GM21717 (cell line): ENCODE measurements around the gene SLC6A7.

ENCODE experiments used
- ATAC-seq: cut with Tn5 transposase; IDR thresholded peaks from one replicate; pipeline ENCODE4 v1.9.1; 2021; ENCODE audit warnings: mild to moderate bottlenecking, moderate library complexity; ENCODE audit not compliant: unreplicated experiment

SLC6A7 gene

GRCh38 chr5:150172556-150172955, 17.3 kb upstream of the SLC6A7 start:
- no peak for ATAC-seq

GRCh38 chr5:150173161-150173560, 16.7 kb upstream of the SLC6A7 start:
- no peak for ATAC-seq

GRCh38 chr5:150174285-150174684, 15.6 kb upstream of the SLC6A7 start:
- ATAC-seq: no peak

DNA sequence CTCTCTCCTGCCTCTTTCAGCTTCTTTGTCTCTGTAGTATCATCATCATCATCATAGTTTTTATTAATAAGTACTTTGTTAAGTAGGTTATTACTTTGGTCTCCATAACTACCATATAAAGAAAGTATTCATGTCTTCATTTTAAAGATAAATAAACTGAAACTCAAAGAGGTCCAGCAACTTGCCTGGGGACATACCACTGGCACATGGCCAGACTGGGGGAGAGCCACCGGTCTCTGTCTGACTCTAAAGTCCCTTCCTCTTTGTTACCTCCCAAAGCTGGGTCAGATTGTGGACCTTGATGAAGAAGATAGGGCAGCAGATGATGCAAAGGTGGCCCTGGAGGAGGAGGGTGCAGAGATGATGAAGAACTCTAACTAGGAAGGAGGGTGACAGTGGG, 14.8 kb upstream of the SLC6A7 start:
- ATAC-seq: no peak

GRCh38 chr5:150175536-150175935, 14.3 kb upstream of the SLC6A7 start:
- ATAC-seq: no peak

GRCh38 chr5:150176745-150177477, 13.0 kb upstream of the SLC6A7 start:
- ATAC-seq: no peak

GRCh38 chr5:150177721-150178120, 12.1 kb upstream of the SLC6A7 start:
- ATAC-seq: no peak

DNA sequence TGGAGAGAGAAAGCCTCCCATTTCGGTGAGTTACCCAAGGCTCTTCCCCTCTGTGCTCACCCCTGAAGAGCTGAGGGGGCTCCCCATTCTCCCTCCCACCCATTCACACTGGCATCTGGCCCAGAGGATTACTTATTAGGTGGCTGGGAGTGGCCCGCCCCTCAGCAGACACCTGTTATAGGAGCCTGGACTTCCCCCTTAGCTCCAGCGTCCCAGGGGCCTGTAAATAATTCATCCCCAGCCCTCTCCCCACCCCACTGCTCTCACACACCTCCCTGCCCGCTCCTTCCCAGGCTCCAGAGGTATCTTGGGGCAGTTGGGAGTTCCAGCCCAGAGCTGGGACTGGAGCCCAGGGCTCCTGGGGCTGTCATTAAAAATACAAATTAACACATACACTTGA, 11.6 kb upstream of the SLC6A7 start:
- ATAC-seq: no peak

DNA sequence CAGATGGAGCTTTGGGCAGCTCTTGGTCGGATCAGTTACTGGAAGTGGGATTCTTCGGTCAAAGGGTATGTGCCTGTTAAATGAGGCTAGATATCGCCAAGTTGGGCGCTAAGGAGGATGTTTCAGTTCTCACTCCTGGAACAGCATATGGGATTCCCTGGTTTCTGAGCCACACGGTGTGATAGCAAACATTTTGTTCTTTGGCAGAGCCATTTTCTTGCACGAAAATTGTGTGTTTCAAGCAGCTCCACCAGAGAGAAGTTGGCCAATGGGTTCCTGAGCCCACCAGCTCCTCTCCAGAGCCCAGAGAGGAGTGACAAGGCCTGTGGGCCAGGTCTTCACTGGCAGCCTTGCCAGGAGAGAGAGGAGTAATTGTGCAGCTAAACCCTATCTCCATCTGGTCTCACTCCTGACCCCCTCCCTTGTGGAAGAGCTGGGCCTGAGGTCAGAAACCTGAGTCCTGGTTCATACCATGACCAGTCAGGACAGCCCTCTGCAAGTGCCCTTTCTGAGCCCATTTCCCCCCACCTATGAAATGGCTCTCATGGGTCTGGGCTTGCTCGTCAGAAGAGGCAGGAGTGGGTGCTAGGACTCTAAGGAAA, 10.7 kb upstream of the SLC6A7 start:
- no peak for ATAC-seq

GRCh38 chr5:150180241-150181026, 9.4 kb upstream of the SLC6A7 start:
- no peak for ATAC-seq

DNA sequence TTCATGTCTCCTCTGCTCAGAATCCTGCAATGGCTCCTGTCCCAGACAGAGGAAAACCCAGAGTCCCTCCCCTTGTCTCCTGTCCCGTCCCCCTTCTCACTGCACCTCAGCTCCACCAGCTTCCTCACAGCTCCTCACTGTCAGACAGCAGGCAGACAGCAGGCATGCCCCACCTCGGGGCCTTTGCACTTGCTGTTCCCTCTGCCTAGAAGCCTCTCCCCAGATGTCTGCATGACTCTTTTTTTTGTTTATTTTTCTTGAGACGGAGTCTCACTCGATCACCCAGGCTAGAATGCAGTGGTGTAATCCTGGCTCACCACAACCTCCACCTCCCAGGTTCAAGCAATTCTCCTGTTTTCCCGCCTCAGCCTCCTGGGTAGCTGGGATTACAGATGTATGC, 8.8 kb upstream of the SLC6A7 start:
- no peak for ATAC-seq

DNA sequence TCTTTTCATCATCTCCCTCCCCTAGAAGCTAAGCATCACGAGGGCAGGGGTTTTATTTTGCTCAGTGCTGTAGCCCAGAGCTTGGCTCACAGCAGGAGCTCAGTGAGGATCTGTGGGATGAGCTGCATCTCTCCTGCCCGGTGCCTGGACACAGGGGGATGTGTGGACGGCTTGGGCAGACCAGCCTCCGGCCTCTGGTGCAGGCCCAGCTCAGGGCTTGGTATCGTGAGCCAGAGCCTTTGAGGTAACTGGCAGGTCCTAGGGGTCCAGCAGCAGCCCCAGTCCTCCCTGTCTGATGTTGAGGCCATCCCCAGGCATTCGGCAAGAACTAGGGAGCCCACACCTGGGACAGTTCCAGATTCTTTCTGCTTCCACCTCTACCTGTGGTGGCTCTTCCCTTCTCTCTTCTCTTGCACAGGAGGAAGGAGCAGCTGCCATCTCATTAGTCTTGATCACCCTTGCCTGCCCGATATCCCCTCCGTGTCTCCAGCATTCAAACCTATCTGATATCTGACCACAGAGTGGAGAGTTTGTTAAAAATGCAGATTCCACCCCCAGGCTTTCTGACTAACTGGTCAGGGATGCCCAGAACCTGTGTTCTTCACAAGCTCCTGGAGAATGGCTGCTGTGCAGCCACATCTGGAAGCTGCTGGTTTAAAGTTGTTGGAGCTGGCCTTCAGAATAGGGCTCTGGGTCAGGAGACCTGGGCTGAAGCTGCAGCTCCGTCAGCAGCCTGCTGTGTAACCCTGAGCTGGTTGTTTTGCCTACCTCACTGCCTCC, 7.9 kb upstream of the SLC6A7 start:
- ATAC-seq: no peak

DNA sequence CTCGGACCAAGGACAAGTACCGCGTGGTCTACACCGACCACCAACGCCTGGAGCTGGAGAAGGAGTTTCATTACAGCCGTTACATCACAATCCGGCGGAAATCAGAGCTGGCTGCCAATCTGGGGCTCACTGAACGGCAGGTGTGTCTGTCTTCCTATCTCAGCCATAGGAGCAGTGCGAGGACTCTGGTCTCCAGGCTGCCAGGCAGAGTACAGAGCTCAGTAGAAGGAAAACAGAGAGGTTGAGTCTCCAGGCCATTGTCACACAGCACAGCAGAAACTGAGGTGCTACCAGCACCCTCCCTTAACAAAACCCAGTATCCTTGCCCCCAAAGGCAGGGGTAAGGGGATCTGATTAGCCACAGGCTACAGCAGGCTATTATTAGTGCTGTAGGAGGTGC, 7.1 kb upstream of the SLC6A7 start:
- ATAC-seq: no peak

GRCh38 chr5:150183436-150183835, 6.4 kb upstream of the SLC6A7 start:
- ATAC-seq: no peak

DNA sequence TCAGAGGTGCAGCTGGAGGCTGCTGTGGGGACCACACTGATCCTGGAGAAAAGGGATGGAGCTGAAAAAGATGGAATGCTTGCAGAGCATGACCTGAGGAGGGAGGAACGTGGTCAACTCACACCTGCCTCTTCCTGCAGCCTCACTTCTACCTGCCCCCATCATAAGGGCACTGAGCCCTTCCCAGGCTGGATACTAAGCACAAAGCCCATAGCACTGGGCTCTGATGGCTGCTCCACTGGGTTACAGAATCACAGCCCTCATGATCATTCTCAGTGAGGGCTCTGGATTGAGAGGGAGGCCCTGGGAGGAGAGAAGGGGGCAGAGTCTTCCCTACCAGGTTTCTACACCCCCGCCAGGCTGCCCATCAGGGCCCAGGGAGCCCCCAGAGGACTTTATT, 5.9 kb upstream of the SLC6A7 start:
- no peak for ATAC-seq

DNA sequence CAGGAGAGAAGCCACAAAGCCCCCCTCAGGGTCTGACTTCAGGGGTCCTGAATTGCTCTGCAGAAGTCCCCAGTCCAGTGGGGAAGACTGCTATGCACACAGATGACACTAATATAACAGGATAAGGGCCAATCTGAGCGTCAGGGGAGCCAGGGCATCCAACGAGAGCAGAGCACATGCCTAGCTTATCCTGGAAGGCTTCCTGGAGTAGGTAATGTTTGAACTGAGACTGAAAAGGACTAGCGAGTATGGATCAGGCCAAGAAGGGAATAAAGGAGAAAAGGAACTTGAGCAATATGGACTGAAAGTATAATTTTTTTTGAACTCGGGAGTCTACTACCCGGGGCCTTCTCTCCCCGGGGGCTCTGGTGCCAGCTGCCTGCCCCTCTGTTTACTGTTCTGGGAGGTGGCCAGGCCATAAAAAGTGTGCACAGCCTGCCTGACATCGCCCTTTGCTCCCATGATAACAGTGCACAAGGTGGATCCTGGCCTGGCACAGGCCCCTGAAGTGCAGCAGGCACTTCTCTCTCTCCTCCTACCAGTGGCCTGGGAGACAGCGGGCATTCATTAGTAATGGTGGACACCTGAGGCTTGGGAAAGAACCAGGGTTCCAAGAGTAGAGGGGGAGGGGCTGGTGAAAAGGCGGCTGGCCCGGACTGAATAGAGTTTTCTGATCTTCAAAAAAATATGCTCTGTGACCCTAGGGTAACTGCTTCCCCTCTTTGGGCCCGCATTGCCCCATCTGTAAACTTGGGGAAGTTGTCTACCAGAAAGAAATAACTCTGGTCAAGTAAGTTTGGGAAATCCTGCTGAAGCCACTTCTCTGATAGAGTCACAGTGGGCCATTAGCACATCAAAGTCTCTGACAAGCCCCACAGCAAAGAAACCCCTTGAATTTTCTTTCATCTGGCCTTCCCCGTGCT, 4.6 kb upstream of the SLC6A7 start:
- ATAC-seq: no peak

GRCh38 chr5:150186137-150186536, 3.7 kb upstream of the SLC6A7 start:
- no peak for ATAC-seq

DNA sequence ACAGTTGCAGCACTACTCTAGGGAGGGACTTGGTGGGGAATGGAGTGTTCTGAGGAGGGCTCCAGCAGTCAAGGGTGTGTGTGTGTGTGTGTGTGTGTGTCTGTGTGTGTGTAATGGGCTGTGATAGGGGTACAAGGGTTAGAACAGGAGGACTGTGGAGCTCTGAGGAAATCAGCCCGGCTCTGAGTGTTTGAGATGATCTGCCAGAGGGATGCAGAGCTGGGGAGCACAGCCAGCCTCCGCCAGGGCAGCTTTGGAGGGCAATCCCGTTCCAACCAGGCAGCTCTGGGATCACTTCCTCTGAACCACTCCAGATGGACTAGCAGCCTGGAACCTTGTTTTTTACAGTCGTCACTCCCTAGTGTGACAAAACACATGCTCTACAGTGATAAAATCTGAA, 3.0 kb upstream of the SLC6A7 start:
- no peak for ATAC-seq

DNA sequence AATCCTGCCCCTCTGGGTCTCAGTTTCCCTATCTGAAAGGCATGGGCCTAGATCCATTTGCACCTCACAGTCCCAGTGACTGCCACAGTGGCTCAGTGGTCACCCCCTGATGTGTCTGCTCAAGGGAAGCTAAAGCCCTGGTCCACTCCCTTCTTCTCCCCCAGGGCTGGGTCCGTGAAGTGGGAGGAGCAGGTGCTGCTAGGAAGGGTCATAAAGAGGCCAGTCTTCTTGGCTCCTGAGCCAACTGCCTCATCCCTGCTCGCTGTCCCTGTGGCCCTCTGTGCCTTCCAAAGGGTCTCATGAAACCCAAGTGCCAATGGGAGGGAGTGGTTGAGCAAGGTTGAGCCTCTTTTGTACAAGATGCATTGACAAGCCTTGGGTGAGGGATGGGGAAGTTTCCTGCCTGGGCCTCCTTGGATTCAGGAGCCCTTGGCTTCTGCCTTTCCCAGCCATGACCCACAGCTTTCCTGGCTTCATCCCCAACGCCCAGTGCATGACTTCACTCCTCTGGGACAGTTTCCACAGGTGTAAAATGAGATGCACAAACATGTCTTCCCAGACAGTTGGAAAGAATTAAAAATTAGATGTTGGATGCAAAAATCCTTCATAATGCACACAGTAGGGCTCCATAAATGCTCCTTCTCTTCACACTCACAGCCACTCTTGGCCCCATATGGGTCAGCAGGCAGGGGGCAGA, 1.6 kb upstream of the SLC6A7 start:
- no peak for ATAC-seq

DNA sequence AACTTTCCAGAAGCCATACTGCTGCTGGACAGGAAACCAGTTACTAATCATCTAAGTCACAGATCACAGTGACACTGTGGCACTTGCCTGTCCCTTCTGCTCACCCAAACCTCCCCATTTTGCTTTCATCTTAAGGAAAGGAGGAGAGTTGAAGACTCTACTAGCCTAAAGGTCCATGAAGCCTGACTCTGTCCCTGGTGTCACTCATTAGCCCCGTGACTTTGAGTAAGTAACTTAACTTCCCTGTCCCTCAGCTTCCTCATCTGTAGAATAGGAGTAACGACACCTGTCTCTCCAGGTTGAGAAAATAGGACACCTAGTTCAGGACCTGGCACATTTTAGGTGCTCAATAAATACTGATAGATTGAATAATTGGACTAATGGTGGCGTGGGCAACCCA, 536 bp upstream of the SLC6A7 start:
- ATAC-seq: no peak
